Femur (tissue), 1 donor: Measurements from ENCODE around the gene ZFHX2.

Source experiments
- DNase-seq: peaks from one replicate; pipeline ENCODE4 v3.0.0-alpha.2; 2017

The ZFHX2 gene

GRCh38 chr14:23517650-23518326, 33.8 kb downstream of the ZFHX2 start:
- DNase-seq, result no peak

- DNase-seq, result peak; percentile 37
These were observed 37.0 kb downstream of the ZFHX2 start for GRCh38 chr14:23514644-23514957.

GRCh38 chr14:23513818-23514643, 37.5 kb downstream of the ZFHX2 start:
- DNase-seq, result no peak

GRCh38 chr14:23513005-23513817, 38.4 kb downstream of the ZFHX2 start:
- peak; percentile 47 for DNase-seq

- no peak for DNase-seq
These were observed 39.4 kb downstream of the ZFHX2 start for GRCh38 chr14:23512156-23512555.

- no peak for DNase-seq
These were observed 57.3 kb downstream of the ZFHX2 start for GRCh38 chr14:23494223-23494622.

GRCh38 chr14:23492618-23493272, 58.8 kb downstream of the ZFHX2 start:
- DNase-seq, result no peak

- no peak for DNase-seq
These were observed 64.3 kb downstream of the ZFHX2 start for GRCh38 chr14:23487216-23487615.

GRCh38 chr14:23486036-23486435, 65.5 kb downstream of the ZFHX2 start:
- no peak for DNase-seq

GRCh38 chr14:23485326-23485725, 66.2 kb downstream of the ZFHX2 start:
- DNase-seq, result no peak

- no peak for DNase-seq
These were observed 68.2 kb downstream of the ZFHX2 start for GRCh38 chr14:23483236-23483854.

GRCh38 chr14:23482823-23483148, 68.8 kb downstream of the ZFHX2 start:
- no peak for DNase-seq

GRCh38 chr14:23481979-23482822, 69.4 kb downstream of the ZFHX2 start:
- DNase-seq, result no peak

GRCh38 chr14:23481362-23481970, 70.1 kb downstream of the ZFHX2 start:
- no peak for DNase-seq

- peak; percentile 43 for DNase-seq
These were observed 73.3 kb downstream of the ZFHX2 start for GRCh38 chr14:23478109-23478759.

GRCh38 chr14:23470947-23471346, 80.6 kb downstream of the ZFHX2 start:
- no peak for DNase-seq
